Stimulated activated CD8-positive, alpha-beta memory T cell treated with anti-CD3 and anti-CD28 coated beads, Interleukin-15, amount 100 ng/mL, for 1 hour (primary cell): Measurements from ENCODE around the gene UNC79.

Experiments used
- DNase-seq: peaks from one replicate; pipeline ENCODE4 v3.0.0-alpha.2; 2020; ENCODE audit warnings: low read depth

Gene UNC79

GRCh38 chr14:93548102-93548843 lies 117.5 kb downstream of the UNC79 start:
- DNase-seq: no peak

- no peak for DNase-seq
Measured at GRCh38 chr14:93549595-93549994, 118.9 kb downstream of the UNC79 start.

GRCh38 chr14:93564918-93565317 lies 134.2 kb downstream of the UNC79 start:
- no peak for DNase-seq

- DNase-seq: no peak
Measured at GRCh38 chr14:93566065-93566693, 135.4 kb downstream of the UNC79 start.

- no peak for DNase-seq
Measured at GRCh38 chr14:93571275-93571674, 140.5 kb downstream of the UNC79 start.

GRCh38 chr14:93579178-93579577 lies 148.4 kb downstream of the UNC79 start:
- no peak for DNase-seq

- no peak for DNase-seq
Measured at GRCh38 chr14:93582516-93582915, 151.8 kb downstream of the UNC79 start.

- no peak for DNase-seq
Measured at GRCh38 chr14:93587330-93587729, 156.6 kb downstream of the UNC79 start.

- DNase-seq: no peak
Measured at GRCh38 chr14:93591506-93591905, 160.8 kb downstream of the UNC79 start.

GRCh38 chr14:93592786-93593185 lies 162.0 kb downstream of the UNC79 start:
- DNase-seq: no peak

GRCh38 chr14:93606091-93606490 lies 175.4 kb downstream of the UNC79 start:
- no peak for DNase-seq

- DNase-seq: no peak
Measured at GRCh38 chr14:93619176-93619793, 188.5 kb downstream of the UNC79 start.

GRCh38 chr14:93628048-93628447 lies 197.3 kb downstream of the UNC79 start:
- no peak for DNase-seq

GRCh38 chr14:93629643-93630042 lies 198.9 kb downstream of the UNC79 start:
- no peak for DNase-seq

- DNase-seq: no peak
Measured at GRCh38 chr14:93638790-93639189, 208.1 kb downstream of the UNC79 start.

- DNase-seq: no peak
Measured at GRCh38 chr14:93643127-93643526, 212.4 kb downstream of the UNC79 start.

GRCh38 chr14:93643676-93644075 lies 212.9 kb downstream of the UNC79 start:
- DNase-seq: no peak

GRCh38 chr14:93645200-93645599 lies 214.5 kb downstream of the UNC79 start:
- DNase-seq: no peak

GRCh38 chr14:93648440-93649168 lies 217.9 kb downstream of the UNC79 start:
- no peak for DNase-seq

- no peak for DNase-seq
Measured at GRCh38 chr14:93654599-93654998, 223.9 kb downstream of the UNC79 start.

GRCh38 chr14:93655078-93655750 lies 224.5 kb downstream of the UNC79 start:
- DNase-seq: no peak

- no peak for DNase-seq
Measured at GRCh38 chr14:93657875-93658274, 227.1 kb downstream of the UNC79 start.
